GM23248 (cell line): Measurements from ENCODE around the gene GPHN. TPM values are rescaled to one million over a fixed set of nuclear protein-coding genes. Genes with fewer than 3 reads are reported as not detected.
A peak's percentile ranks its signal among the peaks of the same experiment; 100 is the strongest.
"Not testable (repeated sequence)": the region's sequence is repeated elsewhere in the genome, so short reads cannot be mapped to it uniquely, and the experiment has no call there.

ENCODE experiments used
- DNase-seq: peaks from one replicate; pipeline ENCODE4 v3.0.0-alpha.2; 2015
- H2AFZ ChIP-seq: fragments of 200-600 bp; sonication (generic); 2 replicates; pipeline ENCODE4 v1.6.1; 2016; ENCODE audit warnings: antibody characterized with exemption
- H3F3A ChIP-seq: fragments of 200-600 bp; sonication (generic); 2 replicates; pipeline ENCODE4 v1.6.1; 2016; ENCODE audit warnings: mild to moderate bottlenecking, antibody characterized with exemption, mixed run types; ENCODE audit not compliant: insufficient read depth
- H3K27ac ChIP-seq: fragments of 200-600 bp; sonication (generic); 2 replicates; pipeline ENCODE4 v1.5.1; 2016; ENCODE audit warnings: mild to moderate bottlenecking
- H3K27me3 ChIP-seq: fragments of 200-600 bp; sonication (generic); replicated peaks from 2 replicates; pipeline ENCODE4 v1.6.1; 2016; ENCODE audit warnings: mild to moderate bottlenecking; ENCODE audit not compliant: insufficient read depth
- H3K36me3 ChIP-seq: fragments of 200-600 bp; sonication (generic); 2 replicates; pipeline ENCODE4 v1.6.1; 2016; ENCODE audit warnings: low read depth, mild to moderate bottlenecking
- H3K4me1 ChIP-seq: fragments of 200-600 bp; sonication (generic); 2 replicates; pipeline ENCODE4 v1.6.1; 2016; ENCODE audit warnings: mild to moderate bottlenecking; ENCODE audit not compliant: insufficient read depth
- H3K4me2 ChIP-seq: fragments of 200-600 bp; sonication (generic); one replicate; pipeline ENCODE4 v1.6.1; 2016; ENCODE audit warnings: mild to moderate bottlenecking; ENCODE audit not compliant: unreplicated experiment
- H3K4me3 ChIP-seq: fragments of 200-600 bp; sonication (generic); 2 replicates; pipeline ENCODE4 v1.5.1; 2016; ENCODE audit warnings: mild to moderate bottlenecking
- H3K79me2 ChIP-seq: fragments of 200-600 bp; sonication (generic); 2 replicates; pipeline ENCODE4 v1.6.1; 2016; ENCODE audit warnings: mild to moderate bottlenecking; ENCODE audit not compliant: insufficient read depth
- H3K9ac ChIP-seq: fragments of 200-600 bp; sonication (generic); 2 replicates; pipeline ENCODE4 v1.6.1; 2016; ENCODE audit warnings: mild to moderate bottlenecking
- H3K9me2 ChIP-seq: fragments of 200-600 bp; sonication (generic); 2 replicates; pipeline ENCODE4 v1.6.1; 2016; ENCODE audit warnings: mixed run types, mild to moderate bottlenecking, moderate library complexity; ENCODE audit not compliant: insufficient read depth
- H3K9me3 ChIP-seq: fragments of 200-600 bp; sonication (generic); one replicate; pipeline ENCODE4 v1.6.1; 2017; ENCODE audit warnings: low read depth
- H4K20me1 ChIP-seq: fragments of 200-600 bp; sonication (generic); 2 replicates; pipeline ENCODE4 v1.6.0; 2016; ENCODE audit not compliant: insufficient read depth
- EZH2 ChIP-seq: fragments of 200-600 bp; sonication (generic); IDR thresholded peaks from 2 replicates; pipeline ENCODE4 v1.6.1; 2018; ENCODE audit warnings: antibody characterized with exemption, mild to moderate bottlenecking; ENCODE audit not compliant: insufficient read depth, poor library complexity, severe bottlenecking
- EZH2phosphoT487 ChIP-seq: fragments of 200-600 bp; sonication (generic); IDR thresholded peaks from 2 replicates; pipeline ENCODE4 v1.6.1; 2018; ENCODE audit warnings: antibody characterized with exemption, moderate library complexity, mild to moderate bottlenecking, low read depth; ENCODE audit not compliant: insufficient read depth
- WGBS, 2 experiments: methylation state at CpG; one replicate each; pipeline ENCODE4 v1.1.6; 2015 to 2017; ENCODE audit warnings: low lambda C conversion rate in 2 of 2, low coverage in 1 of 2; ENCODE audit errors: missing lambda C conversion rate in 2 of 2; 5-methylcytosine and 5-hydroxymethylcytosine counted together
- in situ Hi-C: fragments of 300-500 bp; cut with MboI; formaldehyde crosslinking; loops from 2 replicates; pipeline ENCODE4 v1.15.0; 2020
- polyA plus RNA-seq: library from polyadenylated mRNA; unstranded; fragments of >200 nt; fragmentation: Nextera tagmentation; extraction: Ambion mirVana; gene quantifications from 2 replicates; pipeline ENCODE4 v1.2.1, GENCODE V29; 2016
- total RNA-seq: library from RNA; depleted of rRNA; stranded (reverse); fragments of >200 nt; shearing (Covaris generic); gene quantifications from 2 replicates; pipeline ENCODE4 v1.2.3, GENCODE V29; 2014

Gene GPHN
- total and polyA plus RNA-seq, 2 experiments from 2014 or later, result 7.6 to 9.3 TPM

DNA sequence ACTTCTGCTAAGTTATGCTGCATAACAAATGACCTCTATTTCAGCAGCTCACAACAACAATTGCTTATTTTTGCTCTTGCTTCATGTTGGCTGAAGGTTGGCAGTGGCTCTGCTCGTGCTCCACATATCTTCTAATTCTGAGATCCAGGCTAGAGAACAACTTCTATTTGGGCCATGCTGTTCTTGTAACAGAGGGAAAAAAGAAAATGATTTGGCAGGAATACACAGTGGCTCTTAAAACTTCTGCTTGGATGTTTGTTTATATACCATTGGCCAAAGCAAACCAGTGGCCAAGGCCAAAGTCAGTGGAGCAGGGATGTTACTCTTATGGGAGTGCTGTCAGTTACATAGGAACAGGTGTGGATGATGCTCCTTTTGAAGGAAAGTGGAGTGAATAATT lies 32.1 kb downstream of the GPHN start:
- H3K4me2 ChIP-seq, result no peak overlapping the region
- in situ Hi-C loops, result no loop called here
- TF ChIP-seq EZH2, result no peak
- TF ChIP-seq EZH2phosphoT487, result no peak

GRCh38 chr14:66541627-66542026 lies 33.7 kb downstream of the GPHN start:
- no peaks in the 10 kb centered on the region for H4K20me1 ChIP-seq
- 59 to 62% methylated on average over 3 of the region's 3 CpGs for WGBS, 2 experiments
- DNase-seq, result peak; percentile 1

More for the DNA sequence above, 32.1 kb downstream of the GPHN start:
- Histone ChIP-seq H3K4me3 (no peak overlapping the region), H3K9ac (no peak overlapping the region), H3K4me1 (no peaks in the 10 kb centered on the region), H3K27ac (no peak overlapping the region), H3K36me3 (no peaks in the 10 kb centered on the region), H3K9me3 (no peaks in the 10 kb centered on the region), H4K20me1 (no peaks in the 10 kb centered on the region), H3K79me2 (peaks cover 19% of the 10 kb centered on the region), H3K9me2 (no peaks in the 10 kb centered on the region; the same call in 1 of the 2 replicates), H3F3A (no peaks in the 10 kb centered on the region), H3K27me3 (no peaks in the 10 kb centered on the region), H2AFZ (no peak overlapping the region)
- DNase-seq, result no peak
- 21 to 29% methylated on average over 1 of the region's 1 CpG for whole genome bisulfite sequencing, 2 experiments

GRCh38 chr14:66543996-66544395 lies 36.0 kb downstream of the GPHN start:
- Histone ChIP-seq H3K27ac (no peak overlapping the region), H3K4me1 (no peaks in the 10 kb centered on the region), H2AFZ (no peak overlapping the region), H3K4me2 (no peak overlapping the region), H3K4me3 (no peak overlapping the region), H3K36me3 (no peaks in the 10 kb centered on the region), H3K9me3 (no peaks in the 10 kb centered on the region), H3K27me3 (no peaks in the 10 kb centered on the region), H3K9ac (no peak overlapping the region), H4K20me1 (no peaks in the 10 kb centered on the region), H3F3A (no peaks in the 10 kb centered on the region), H3K79me2 (peaks cover 5% of the 10 kb centered on the region; the same call in 1 of the 2 replicates), H3K9me2 (no peaks in the 10 kb centered on the region; the same call in 1 of the 2 replicates)
- in situ Hi-C loops, result no loop called here
- 78 to 93% methylated on average over 2 of the region's 2 CpGs for WGBS, 2 experiments
- no peak for DNase-seq
- TF ChIP-seq EZH2 (no peak), EZH2phosphoT487 (no peak)

More at GRCh38 chr14:66541627-66542026, 33.7 kb downstream of the GPHN start:
- Histone ChIP-seq H3K27me3 (no peaks in the 10 kb centered on the region), H3K9ac (no peak overlapping the region), H3K36me3 (no peaks in the 10 kb centered on the region), H3K9me2 (no peaks in the 10 kb centered on the region; the same call in 1 of the 2 replicates), H3K9me3 (no peaks in the 10 kb centered on the region), H2AFZ (no peak overlapping the region), H3K79me2 (peaks cover 19% of the 10 kb centered on the region), H3K4me1 (no peaks in the 10 kb centered on the region), H3K4me3 (no peak overlapping the region), H3K27ac (no peak overlapping the region), H3K4me2 (no peak overlapping the region), H3F3A (no peaks in the 10 kb centered on the region)
- in situ Hi-C loops, result no loop called here
- TF ChIP-seq EZH2phosphoT487 (no peak), EZH2 (no peak)

- H3K4me2 ChIP-seq, H3F3A ChIP-seq, H3K9me2 ChIP-seq, H2AFZ ChIP-seq, H3K36me3 ChIP-seq, H3K27ac ChIP-seq, in situ Hi-C loops, H3K9ac ChIP-seq, H3K79me2 ChIP-seq, DNase-seq, H3K9me3 ChIP-seq, H3K4me1 ChIP-seq, H3K4me3 ChIP-seq, H3K27me3 ChIP-seq, H4K20me1 ChIP-seq: not testable (repeated sequence)
- WGBS, 2 experiments, result 91% methylated on average over 19 of the region's 32 CpGs; no CpG with 5 or more reads in 1 of the 2 experiments
Observed at GRCh38 chr14:66545191-66545590, 37.2 kb downstream of the GPHN start.

DNA sequence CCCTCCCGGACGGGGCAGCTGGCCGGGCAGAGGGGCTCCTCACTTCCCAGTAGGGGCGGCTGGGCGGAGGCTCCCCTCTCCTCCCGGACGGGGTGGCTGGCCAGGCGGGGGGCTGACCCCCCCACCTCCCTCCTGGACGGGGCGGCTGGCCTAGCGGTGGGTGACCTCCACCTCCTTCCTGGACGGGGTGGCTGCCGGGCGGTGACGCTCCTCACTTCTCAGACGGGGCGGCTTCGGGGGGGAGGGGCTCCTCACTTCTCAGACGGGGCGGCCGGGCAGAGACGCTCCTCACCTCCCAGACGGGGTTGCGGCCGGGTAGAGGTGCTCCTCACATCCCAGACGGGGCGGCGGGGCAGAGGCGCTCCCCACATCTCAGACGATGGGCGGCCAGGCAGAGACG lies 37.8 kb downstream of the GPHN start:
- H4K20me1 ChIP-seq, DNase-seq, H3F3A ChIP-seq, H3K36me3 ChIP-seq, H3K4me1 ChIP-seq, H3K9me2 ChIP-seq, H3K27ac ChIP-seq, H3K4me3 ChIP-seq, H3K9me3 ChIP-seq, H3K9ac ChIP-seq, H3K4me2 ChIP-seq, H3K79me2 ChIP-seq, H3K27me3 ChIP-seq, in situ Hi-C loops, H2AFZ ChIP-seq: not testable (repeated sequence)
- 92% methylated on average over 20 of the region's 32 CpGs; no CpG with 5 or more reads in 1 of the 2 experiments for WGBS, 2 experiments
